ENCODE data around the gene SPATA6L. TPM values are rescaled to one million over a fixed set of nuclear protein-coding genes. Genes with fewer than 3 reads are reported as not detected.

Gene SPATA6L, protein sequence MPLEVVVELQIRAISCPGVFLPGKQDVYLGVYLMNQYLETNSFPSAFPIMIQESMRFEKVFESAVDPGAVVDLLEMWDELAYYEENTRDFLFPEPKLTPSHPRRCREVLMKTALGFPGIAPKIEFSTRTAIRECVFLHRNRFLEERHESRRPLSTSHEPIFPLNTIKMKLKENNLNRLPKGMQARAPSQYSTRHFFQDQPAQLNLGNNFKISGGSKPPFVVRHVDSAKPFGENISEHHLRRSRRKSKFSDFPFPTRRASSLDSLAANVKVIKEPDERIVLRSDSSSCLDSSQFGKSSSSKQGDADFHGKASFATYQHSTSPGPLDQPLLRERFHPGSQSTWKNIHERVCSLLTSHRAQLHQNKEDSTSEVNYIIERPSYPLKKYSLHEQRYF
- 4.3 TPM for total RNA-seq (ENCODE audit: insufficient read depth, low replicate concordance)

DNA sequence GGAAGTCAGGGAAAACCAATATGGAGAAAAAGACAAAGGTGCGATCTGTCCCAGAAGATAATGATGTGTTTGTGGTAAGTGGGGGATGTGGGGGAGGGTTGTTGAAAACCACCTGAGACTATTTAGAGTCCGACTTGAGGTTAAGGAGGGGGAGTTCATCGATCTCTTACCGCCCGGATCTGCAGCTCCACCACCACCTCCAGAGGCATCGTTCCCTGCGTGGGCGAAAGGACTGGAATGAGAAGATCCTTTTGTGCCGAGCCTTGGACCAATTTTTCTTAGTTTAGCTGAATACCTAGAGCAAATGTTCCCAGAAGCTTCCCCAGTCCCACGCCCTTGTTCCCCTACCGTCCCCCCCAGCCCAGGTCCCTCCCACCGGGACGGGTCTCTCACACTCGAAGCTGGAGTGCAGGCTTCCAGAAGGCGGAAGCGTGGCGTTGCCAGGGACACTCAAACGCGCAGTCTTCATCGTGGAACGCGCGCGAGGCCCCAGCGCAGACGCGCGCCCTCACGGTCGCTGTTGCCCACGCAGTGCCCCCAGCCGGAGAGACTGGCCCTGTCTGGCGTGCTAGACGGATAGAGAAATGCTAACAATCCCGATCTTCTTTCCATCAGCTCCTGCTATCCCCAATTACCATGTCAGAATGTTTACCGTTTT lies at the start of gene SPATA6L:
Gene SPATA6L (minus strand): TSS at position 439 of the 658 bp plus-strand sequence. CDS start 230 bp downstream, at position 209.
- peak; percentile 84 for DNase-seq (ENCODE audit: low spot score)

DNA sequence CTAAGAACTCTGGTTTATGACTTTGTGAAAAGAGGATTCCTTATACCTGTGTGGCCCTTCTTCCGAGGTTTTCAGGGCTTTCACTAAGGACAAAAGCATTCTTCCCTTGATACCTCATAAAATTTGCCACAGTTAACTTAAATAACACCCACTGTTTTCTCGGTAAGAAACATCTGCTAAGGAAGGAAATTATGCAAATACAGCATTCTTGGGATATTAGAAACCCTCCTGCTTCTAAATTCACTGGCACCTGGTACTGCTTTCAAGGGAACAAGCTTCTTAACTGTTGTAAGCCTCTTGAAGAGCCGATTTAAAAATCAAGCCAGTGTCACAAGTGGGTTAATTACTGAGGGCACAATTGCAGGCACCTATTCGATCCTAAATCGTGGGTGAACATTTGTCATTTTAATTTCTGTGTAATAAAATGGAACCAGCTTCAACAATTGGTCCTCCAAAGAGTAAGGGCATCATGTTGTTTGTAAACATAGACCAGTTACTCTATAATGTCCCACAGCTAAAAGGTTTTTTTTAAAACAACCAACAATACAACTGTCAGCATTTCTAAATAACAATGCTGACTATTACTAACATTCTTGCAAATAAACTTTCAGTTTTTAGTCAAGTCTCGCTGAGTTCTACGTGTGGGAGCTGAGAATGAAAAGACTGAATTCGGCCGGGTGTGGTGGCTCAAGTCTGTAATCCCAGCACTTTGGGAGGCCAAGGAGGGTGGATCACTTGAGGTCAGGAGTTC lies 48.2 kb upstream of the SPATA6L start:
- no peak for DNase-seq (ENCODE audit: low spot score)

DNA sequence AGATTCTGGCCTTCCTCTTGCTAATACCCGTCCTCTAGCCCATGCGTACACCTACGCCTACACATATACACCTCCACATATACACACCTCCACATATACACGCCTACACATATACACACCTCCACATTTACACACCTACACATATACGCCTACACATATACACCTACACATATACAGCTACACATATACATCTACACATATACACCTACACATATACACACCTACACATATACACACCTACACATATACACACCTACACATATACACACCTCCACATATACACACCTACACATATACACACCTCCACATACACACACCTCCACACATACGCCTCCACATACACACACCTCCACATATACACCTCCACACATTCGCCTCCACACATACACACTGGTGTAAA lies 47.6 kb upstream of the SPATA6L start:
- no peak for DNase-seq (ENCODE audit: low spot score)

DNA sequence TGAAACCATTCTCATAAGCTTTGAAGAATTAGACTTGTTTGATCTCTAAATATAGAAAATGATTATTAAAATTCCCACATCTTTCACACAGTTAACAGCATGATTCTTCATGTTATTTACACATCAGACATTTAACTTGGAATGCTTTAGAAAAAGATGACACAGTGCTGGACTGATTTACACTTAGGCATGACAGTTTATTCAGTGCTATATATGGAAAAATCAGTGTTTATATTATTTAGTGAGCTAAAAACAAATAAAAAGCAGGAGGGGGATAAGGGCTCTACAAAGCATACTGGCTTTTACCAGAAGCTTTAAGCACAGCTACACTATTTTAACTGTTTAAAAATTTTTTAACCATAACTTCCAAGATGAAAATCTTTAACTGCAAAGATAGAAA lies 43.1 kb upstream of the SPATA6L start:
- DNase-seq (ENCODE audit: low spot score): no peak

DNA sequence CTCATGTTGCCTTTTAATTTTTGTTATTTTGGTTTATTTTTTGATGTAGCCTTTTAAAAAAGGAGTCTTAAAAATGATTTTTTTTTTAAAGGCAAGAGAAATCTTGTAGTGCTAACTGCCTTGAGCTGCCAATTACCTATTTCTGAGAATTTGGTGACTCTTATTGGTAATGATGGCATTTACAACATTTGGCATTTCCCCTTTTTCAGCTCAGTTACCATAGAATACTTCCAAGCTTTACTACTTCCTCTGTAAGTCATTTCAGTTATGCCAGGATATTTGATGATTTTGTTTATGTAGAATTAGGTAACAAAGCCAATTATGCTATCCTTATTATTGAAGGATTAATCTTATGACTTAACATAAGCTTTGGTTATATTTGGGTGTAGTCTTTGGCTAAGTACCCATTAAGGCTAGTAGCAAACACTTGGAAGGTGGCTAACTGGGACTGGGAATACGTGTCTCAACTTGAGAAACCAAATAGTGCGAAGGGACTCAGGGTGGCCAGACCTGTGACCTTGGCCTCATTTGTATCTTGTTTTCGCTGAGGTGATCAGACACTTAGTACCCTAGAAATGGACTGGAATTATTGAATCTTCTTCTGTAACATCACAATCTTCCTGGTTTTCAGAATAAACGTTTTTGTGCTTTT lies 40.8 kb upstream of the SPATA6L start:
- DNase-seq (ENCODE audit: low spot score): no peak

DNA sequence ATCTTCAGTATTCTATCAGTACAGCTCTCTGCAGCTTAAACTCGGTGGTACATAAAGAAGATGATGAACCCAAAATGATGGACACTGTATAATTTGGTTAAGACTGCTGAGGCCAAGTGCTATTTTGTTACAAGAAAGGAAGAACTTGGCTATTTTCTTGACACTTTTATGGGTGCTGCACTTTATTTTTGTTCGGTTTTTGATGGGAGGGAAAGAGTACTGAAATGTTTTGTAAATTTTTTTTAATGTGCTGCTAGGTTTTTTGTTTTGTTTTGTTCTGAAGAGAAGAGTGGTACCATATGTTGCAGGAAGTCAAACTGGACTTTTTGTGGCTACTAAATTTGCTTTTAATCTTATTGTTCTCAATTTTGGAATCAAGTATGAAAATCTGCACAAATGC lies 39.7 kb upstream of the SPATA6L start:
- no peak for DNase-seq (ENCODE audit: low spot score)

DNA sequence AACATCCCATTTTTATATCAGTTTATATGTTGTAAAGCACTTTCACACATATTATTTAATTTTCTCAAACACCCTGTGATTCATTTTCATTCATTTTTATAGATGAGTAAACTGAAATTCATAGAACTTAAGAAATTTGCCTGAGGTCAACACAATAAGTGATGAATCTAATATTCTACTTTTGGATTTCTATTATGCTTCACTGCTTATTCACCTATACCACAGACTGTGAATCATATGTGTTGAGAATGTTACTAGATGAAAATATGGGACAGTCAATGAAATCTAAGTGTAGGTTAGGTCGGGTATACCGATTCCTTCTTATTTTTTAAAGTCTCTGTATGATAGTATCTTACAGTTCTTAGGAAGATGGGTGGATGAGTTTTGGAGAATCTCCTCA lies 37.8 kb upstream of the SPATA6L start:
- no peak for DNase-seq (ENCODE audit: low spot score)

DNA sequence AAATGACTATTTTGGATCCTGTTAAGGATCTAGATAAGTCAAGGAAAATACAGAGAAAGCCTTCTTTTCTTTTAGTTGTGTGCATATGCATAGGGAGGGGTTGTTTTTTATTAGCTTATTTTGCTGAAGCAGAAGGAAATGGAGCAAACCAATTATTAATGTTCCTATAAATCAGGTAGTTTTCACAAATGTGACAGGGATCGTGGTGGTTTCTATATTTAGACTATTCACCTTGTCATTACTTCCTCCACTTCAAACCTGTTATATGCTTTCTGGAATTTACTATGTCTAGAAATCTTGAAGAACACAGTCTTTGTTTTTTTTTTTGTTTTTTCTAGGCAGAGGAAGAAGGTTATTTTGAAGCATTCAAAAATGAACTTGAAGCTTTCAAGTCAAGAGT lies 35.2 kb upstream of the SPATA6L start:
- no peak for DNase-seq (ENCODE audit: low spot score)

DNA sequence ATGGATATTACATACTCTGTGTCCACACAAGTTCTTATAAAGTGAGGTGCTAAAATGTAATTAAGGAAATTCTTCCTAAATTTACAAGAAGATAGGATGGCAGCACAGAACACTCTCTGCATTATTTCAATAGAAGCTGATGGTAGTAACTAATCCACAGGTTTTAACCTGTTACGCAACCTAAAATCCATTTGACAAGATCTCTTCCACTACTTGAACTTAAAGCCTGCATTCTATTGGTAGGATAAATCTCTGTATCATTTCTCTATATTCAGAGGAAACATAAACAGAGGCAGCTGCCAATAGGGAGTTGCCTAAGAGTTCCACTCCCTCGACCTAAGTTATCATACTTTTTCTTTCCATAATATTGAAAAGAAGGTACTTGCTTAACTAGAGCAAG lies 34.7 kb upstream of the SPATA6L start:
- DNase-seq (ENCODE audit: low spot score): no peak

DNA sequence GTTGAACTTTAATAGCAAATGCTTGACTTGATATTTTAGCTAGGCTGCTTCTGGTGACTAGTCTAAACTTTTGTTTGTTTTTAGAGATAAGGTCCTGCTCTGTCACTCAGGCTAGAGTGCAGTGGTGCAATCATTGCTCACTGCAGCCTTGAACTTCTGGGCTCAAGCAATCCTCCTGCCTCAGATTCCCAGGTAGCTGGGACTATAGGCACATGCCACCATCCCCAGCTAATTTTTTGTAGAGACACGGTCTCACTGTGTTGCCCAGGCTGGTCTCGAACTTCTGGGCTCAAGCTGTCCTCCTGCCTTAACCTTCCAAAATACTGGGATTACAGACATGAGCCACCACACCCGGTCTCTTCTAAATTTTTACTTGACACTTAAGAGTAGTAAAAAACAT lies 33.8 kb upstream of the SPATA6L start:
- no peak for DNase-seq (ENCODE audit: low spot score)

DNA sequence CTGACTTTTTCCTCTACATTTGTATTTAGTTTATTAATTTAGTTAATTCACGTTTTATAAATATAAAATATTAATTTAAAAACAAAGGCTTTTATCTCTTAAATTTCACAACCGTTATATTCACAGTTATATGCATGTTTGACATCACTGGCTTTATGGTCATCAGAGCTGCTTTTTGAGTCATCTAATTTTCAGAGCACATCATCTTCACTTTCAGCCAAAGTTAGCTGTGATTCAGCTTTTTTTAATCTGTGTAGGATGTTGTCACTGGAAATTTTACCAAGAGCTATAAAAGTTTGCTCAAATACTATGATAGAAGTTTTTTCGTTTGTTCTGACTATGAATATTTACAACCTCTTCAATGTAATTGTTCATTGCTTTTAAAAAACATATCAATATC lies 25.5 kb upstream of the SPATA6L start:
- DNase-seq (ENCODE audit: low spot score): no peak

DNA sequence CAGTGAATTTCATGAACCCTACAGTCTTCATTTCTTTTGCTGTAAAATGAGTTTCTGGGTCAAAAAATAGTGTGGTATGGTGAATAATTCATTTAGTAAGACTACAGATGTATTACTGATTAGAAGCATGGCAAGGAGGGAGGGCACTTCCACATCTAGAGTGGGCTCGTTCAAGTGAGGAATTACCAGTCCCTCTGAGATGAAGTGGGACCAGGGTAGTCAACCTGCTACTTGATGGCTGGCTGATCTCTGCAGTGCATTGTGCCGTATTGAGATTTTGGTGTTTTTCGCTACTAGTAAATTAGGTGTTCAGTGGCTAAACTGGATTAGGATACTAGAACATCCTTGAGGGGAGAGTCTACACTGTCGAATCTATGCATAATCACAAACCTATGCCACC lies 23.9 kb upstream of the SPATA6L start:
- no peak for DNase-seq (ENCODE audit: low spot score)

DNA sequence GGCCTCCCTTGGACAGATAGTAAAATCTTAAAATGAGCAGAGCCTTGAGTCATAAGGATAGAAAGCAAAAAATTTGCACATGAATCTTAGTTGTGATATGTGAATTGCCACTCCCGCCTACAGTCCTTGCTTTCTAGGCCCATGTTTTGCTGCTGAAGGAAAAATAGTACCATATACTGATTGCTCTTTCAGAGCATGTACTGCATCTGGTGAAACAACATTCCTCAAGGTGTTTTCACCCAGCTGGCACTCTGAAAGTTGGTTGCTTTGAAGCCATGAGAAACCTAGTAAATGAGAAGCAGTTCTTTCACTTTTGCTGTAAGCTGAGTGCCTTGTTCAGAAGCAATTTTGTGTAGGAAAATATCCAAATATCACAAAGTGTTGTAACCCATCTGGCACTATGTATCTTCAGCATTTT lies 23.4 kb upstream of the SPATA6L start:
- peak; percentile 23 for DNase-seq (ENCODE audit: low spot score)

DNA sequence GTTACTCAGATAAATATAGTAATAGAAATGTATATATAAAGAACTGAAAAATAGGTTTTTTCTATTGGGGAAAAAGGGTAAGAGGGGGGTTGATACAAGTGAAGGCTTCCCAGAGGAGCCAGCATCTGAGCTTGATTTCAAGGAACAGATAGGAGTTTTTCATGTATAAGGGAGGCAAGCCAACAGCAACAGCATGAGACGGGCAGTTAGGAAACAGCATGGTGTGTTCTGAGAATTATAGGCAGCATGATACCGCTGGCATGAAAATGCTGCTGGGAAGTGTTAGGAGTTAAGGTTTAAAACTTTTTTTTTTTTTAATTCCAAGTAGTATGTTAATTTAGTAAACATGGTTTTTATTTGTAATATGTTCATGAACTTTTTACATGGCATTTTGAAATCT lies 22.7 kb upstream of the SPATA6L start:
- DNase-seq (ENCODE audit: low spot score): no peak

DNA sequence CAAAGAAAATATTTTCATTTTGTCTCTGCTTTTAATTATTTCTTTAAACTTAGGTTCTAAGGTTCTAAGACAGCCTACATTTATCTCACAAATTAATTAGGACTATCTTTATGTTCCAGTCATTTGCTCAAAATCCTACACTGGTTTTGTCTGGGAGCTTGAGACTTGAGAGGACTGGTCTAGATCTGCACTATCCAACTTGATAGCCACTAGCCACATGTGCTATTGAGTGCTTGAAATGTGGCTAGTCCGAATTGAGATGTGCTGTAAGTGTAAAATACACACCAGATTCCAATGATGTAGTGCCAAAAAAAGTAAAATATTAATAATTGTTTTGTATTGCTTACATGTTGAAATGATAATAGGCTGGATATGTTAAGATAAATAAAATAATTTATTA lies 20.3 kb upstream of the SPATA6L start:
- DNase-seq (ENCODE audit: low spot score): no peak

DNA sequence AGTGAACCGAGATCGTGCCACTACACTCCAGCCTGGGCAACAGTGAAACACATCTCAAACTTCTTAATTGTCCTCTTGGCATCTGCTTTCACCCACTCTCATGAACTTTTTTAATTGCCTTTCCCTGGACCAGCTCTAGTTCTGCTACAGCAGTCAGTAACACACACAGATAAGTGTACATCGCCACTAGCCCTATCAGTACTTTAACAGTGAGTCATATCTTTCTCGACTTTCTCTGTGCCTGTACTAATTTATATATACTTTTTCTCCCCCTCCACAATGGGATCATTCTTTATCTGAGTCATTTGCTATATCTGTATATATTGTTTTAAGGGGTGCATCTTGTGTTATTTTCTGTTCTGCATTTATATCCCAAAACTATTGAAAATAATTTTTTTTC lies 19.8 kb upstream of the SPATA6L start:
- no peak for DNase-seq (ENCODE audit: low spot score)

DNA sequence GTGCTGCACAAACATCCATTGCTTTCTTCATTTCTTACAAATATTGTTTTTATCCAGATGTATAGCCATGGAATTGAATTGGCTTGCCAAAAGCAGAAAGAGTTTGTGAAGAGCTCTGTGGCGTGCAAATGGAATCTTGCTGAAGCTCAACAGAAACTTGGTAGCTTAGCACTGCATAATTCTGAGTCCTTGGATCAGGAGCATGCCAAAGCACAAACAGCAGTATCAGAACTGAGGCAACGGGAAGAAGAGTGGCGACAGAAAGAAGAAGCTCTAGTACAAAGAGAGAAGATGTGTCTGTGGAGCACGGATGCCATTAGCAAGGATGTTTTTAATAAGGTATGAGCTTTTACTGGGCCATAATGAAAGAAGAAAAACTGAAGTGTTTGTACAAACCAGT lies 18.5 kb upstream of the SPATA6L start:
- DNase-seq (ENCODE audit: low spot score): no peak

DNA sequence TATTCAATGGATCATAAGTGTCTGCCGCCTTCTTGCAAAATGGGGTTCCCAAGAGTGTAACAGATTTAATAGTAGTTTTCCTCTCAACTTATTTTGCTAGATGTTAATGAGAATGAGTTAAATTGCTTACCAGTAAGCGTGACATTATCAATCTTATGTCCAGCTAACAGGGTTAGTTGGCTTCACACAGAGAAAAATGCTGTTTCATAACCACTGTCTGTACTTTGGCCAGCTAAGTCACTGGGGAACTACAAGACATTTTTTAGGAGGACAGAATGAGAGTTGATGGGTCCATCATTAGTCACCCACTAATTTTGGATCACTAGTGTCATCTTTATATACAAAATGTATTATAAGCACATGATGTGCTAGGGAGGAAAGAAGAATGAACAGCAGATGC lies 14.5 kb upstream of the SPATA6L start:
- DNase-seq (ENCODE audit: low spot score): no peak

DNA sequence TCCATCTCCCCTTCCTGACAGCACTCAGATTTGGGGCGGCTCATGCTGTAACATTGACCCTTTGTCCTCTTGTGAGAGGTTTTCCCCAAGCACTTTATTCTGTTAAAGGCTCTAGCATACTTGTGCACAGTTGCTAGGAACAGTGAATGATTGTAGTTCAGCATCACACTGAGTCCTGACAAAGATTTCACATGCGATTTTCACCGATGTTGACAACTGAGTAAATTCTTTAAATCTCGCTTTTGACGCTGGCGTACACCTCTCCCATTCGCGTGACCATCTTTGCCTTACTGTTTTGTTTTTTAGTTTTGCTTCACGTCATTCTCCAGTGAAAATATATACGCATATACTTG lies 13.9 kb upstream of the SPATA6L start:
- peak; percentile 38 for DNase-seq (ENCODE audit: low spot score)

DNA sequence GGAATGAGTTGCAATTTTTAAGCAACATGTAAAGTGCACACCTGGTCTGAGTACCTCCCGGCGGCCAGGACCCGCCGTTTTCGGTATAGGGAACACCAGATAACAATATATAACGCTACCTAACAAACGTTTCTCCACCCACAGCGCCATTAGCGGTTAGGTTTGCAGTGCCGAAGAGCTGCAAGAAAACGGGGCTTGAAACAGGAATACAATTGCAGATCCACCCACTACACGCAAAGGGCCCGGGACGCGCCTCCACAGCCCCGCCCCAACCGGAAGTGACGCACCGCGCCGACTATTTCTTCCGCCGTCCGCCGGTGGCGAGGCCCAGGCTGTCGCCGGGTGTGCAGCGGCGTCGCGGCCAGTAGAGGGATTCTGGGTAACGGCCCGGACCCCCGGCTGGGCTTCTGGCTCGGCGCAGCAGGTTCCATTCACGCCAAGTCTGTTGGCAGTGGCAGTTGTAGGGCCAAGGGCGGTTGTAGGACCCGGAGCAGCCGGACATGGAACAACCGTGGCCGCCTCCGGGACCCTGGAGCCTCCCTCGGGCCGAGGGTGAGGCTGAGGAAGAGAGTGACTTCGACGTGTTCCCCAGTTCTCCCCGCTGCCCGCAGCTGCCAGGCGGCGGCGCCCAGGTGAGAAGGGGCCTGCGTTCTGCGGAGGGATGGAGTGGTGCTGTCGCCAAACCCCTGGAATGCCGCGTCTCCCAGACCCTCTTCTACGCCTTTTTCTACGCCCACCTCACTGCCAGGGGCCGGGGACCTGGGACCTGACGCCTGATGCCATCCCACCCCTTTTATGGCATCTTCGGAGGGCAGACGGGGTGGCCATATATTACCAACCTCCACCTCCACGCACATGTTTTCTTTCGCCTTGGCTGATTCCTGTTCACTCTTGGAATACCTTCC lies 13.2 kb upstream of the SPATA6L start, which contains the start of gene CDC37L1:
Gene CDC37L1 (plus strand): TSS at position 302 of the 905 bp plus-strand sequence. CDS start 199 bp downstream, at position 501.
- DNase-seq (ENCODE audit: low spot score): peak; percentile 97

Measured in umbilical cord (tissue), 2 donors.